PC-9 (cell line): ENCODE results near the gene MUC5AC. TPM values are rescaled to one million over a fixed set of nuclear protein-coding genes. Genes with fewer than 3 reads are reported as not detected.
"Not testable (repeated sequence)": the region's sequence is repeated elsewhere in the genome, so short reads cannot be mapped to it uniquely, and the experiment has no call there.

Source experiments
- BruUV-seq: library from RNA; stranded (reverse); fragments of 400-500 nt; replicated peaks from 2 replicates; lab custom pipeline; 2021; lab: Mats Ljungman, UMichigan
- CTCF ChIA-PET: fragments of 300-600 bp; sonication (Branson Sonifier 250); formaldehyde crosslinking; loops from one replicate; lab custom pipeline; 2022; ENCODE audit warnings: antibody characterized with exemption; lab: Charles Lee
- POLR2A ChIA-PET: fragments of 300-600 bp; sonication (Branson Sonifier 250); formaldehyde crosslinking; loops from one replicate; lab custom pipeline; 2022; ENCODE audit warnings: antibody characterized with exemption; ENCODE audit not compliant: unreplicated experiment; lab: Charles Lee
- DNase-seq, 2 experiments: peaks; one replicate each; pipeline versions ENCODE4 v3.0.0 to v3.0.0-alpha.2; 2015 to 2022; ENCODE audit warnings: mixed read lengths in 1 of 2
- H2AFZ ChIP-seq: fragments of 200-600 bp; sonication (generic); 2 replicates; pipeline ENCODE4 v1.8.1; 2017; ENCODE audit warnings: antibody characterized with exemption
- H3F3A ChIP-seq: fragments of 200-600 bp; sonication (generic); 2 replicates; pipeline ENCODE4 v1.8.1; 2017; ENCODE audit warnings: antibody characterized with exemption, mild to moderate bottlenecking, low read depth; ENCODE audit not compliant: insufficient read depth
- H3K27ac ChIP-seq: fragments of 200-600 bp; sonication (generic); 2 replicates; pipeline ENCODE4 v1.6.1; 2016; ENCODE audit warnings: mixed run types
- H3K27me3 ChIP-seq: fragments of 200-600 bp; sonication (generic); 2 replicates; pipeline ENCODE4 v1.6.1; 2016; ENCODE audit warnings: low read depth, mixed run types; ENCODE audit not compliant: insufficient read depth
- H3K36me3 ChIP-seq: fragments of 200-600 bp; sonication (generic); 2 replicates; pipeline ENCODE4 v1.6.1; 2016; ENCODE audit warnings: low read depth, mixed run types
- H3K4me1 ChIP-seq: fragments of 200-600 bp; sonication (generic); replicated peaks from 2 replicates; pipeline ENCODE4 v1.6.1; 2016; ENCODE audit warnings: mixed run types; ENCODE audit not compliant: insufficient read depth
- H3K4me2 ChIP-seq: fragments of 200-600 bp; sonication (generic); 2 replicates; pipeline ENCODE4 v1.6.1; 2017; ENCODE audit warnings: mixed run types
- H3K4me3 ChIP-seq: fragments of 200-600 bp; sonication (generic); 2 replicates; pipeline ENCODE4 v1.6.1; 2016; ENCODE audit warnings: mixed run types
- H3K79me2 ChIP-seq: fragments of 200-600 bp; sonication (generic); 2 replicates; pipeline ENCODE4 v1.6.1; 2017; ENCODE audit warnings: low read depth, mixed run types
- H3K9me2 ChIP-seq: fragments of 200-600 bp; sonication (generic); 2 replicates; pipeline ENCODE4 v1.8.1; 2017; ENCODE audit warnings: mild to moderate bottlenecking; ENCODE audit not compliant: insufficient read depth
- H3K9me3 ChIP-seq: fragments of 200-600 bp; sonication (generic); 2 replicates; pipeline ENCODE4 v1.8.1; 2016; ENCODE audit warnings: low read depth; ENCODE audit not compliant: insufficient read depth
- H4K20me1 ChIP-seq: fragments of 200-600 bp; sonication (generic); 2 replicates; pipeline ENCODE4 v1.8.1; 2017; ENCODE audit not compliant: insufficient read depth
- EZH2 ChIP-seq: fragments of 200-600 bp; sonication (generic); IDR thresholded peaks from 2 replicates; pipeline ENCODE4 v1.8.0; 2017; ENCODE audit warnings: antibody characterized with exemption, low read depth
- intact Hi-C: fragments of 100-400 bp; cut with micrococcal nuclease; formaldehyde crosslinking; loops from one replicate; pipeline ENCODE4 v1.10.0; 2022; ENCODE audit not compliant: unreplicated experiment
- total RNA-seq: library from RNA; stranded (reverse); gene quantifications from 2 replicates; pipeline ENCODE4 v1.2.3, GENCODE V29; 2021
- TF ChIP-seq, protein P1 (sequence below): fragments of 200-600 bp; sonication (generic); conservative IDR thresholded peaks from 2 replicates; pipeline ENCODE4 v1.6.1; 2017; ENCODE audit warnings: mixed run types, antibody characterized with exemption, mild to moderate bottlenecking, moderate library complexity

Gene MUC5AC
- total RNA-seq, 1 experiment from 2014 or later: 0.09 TPM

DNA sequence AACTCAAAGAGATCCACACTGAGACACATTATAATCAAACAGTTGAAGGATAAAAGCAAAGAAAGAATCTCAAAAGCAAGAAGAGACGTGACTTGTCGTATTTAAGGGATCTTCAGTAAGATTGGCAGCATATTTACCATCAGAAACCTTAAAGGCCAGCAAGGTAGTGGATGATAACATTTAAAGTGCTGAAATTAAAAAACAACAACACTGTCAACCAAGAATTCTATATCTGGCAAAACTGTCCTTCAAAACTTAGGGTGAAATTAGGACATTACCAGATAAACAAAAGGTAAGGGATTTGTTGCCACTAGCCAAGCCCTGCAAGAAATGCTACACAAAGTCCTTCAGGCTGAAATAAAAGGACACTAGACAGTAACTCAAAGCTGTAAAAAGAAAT is 54.1 kb downstream of the MUC5AC start:
- Histone ChIP-seq H3K27ac (no peak overlapping the region), H3F3A (peaks cover 4% of the 10 kb centered on the region; the same call in 1 of the 2 replicates), H3K4me3 (no peak overlapping the region), H3K36me3 (no peaks in the 10 kb centered on the region), H3K4me2 (no peak overlapping the region), H3K9me3 (peaks cover 10% of the 10 kb centered on the region; the same call in 1 of the 2 replicates), H2AFZ (no peak overlapping the region), H3K9me2 (no peaks in the 10 kb centered on the region), H3K27me3 (no peaks in the 10 kb centered on the region), H3K79me2 (no peaks in the 10 kb centered on the region), H4K20me1 (no peaks in the 10 kb centered on the region), H3K4me1 (no peaks in the 10 kb centered on the region)
- no peak for DNase-seq
- TF ChIP-seq EZH2: no peak
- TF ChIP-seq, protein P1, sequence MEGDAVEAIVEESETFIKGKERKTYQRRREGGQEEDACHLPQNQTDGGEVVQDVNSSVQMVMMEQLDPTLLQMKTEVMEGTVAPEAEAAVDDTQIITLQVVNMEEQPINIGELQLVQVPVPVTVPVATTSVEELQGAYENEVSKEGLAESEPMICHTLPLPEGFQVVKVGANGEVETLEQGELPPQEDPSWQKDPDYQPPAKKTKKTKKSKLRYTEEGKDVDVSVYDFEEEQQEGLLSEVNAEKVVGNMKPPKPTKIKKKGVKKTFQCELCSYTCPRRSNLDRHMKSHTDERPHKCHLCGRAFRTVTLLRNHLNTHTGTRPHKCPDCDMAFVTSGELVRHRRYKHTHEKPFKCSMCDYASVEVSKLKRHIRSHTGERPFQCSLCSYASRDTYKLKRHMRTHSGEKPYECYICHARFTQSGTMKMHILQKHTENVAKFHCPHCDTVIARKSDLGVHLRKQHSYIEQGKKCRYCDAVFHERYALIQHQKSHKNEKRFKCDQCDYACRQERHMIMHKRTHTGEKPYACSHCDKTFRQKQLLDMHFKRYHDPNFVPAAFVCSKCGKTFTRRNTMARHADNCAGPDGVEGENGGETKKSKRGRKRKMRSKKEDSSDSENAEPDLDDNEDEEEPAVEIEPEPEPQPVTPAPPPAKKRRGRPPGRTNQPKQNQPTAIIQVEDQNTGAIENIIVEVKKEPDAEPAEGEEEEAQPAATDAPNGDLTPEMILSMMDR: no peak
- no TSS peak for BruUV-seq
- intact Hi-C loops: no loop called here
- CTCF ChIA-PET: no interaction called here
- POLR2A ChIA-PET: no interaction called here

DNA sequence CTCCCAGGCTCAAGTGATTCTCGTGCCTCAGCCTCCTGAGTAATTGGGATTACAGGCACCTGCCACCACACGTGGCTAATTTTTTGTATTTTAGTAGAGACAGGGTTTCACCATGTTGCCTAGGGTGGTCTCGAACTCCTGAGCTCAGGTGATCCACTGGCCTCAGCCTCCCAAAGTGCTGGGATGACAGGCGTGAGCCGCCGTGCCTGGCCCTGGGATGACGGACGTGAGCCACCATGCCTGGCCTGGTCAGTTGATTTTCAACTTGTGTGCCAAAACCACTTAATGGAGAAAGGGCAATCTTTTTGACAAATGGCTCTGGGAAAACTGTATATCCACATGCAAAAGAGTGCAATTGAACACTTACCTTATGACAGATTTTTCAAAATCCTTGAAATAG is 58.1 kb downstream of the MUC5AC start:
- POLR2A ChIA-PET: not testable (repeated sequence)

DNA sequence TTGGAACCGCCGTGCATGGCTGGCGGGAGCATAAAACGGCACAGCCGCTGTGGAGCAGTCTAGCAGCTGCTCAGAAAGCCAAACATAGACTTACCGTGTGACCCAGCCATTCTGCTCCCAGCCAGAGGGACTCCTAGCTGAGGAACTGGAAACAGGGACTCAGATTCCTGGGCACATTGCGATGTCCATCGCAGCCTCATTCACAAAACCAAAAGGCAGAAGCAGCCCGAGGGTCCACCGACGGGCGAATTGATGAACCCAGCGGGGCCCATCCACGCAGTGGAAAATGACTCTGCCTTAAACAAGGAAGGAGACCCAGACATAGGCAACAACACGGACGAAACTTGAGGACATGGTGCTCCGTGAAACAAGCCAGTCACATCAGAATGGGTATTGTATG is 59.4 kb downstream of the MUC5AC start:
- CTCF ChIA-PET: interaction anchor here (0.6 kb wide), 1 partner anchor 10 kb away, joined by 7 read pairs; no protein-coding TSS in a partner anchor
- H3K4me1 ChIP-seq: peaks cover 31% of the 10 kb centered on the region
- no TSS peak for BruUV-seq
- H3K4me2 ChIP-seq: no peak overlapping the region
- no peaks in the 10 kb centered on the region for H3K36me3 ChIP-seq
- H3K9me2 ChIP-seq: no peaks in the 10 kb centered on the region
- H3K79me2 ChIP-seq: no peaks in the 10 kb centered on the region
- peaks cover 5% of the 10 kb centered on the region; the same call in 1 of the 2 replicates for H3K9me3 ChIP-seq
- H3K27me3 ChIP-seq: no peaks in the 10 kb centered on the region
- no peak overlapping the region for H3K27ac ChIP-seq
- DNase-seq: no peak
- H2AFZ ChIP-seq: no peak overlapping the region
- no peaks in the 10 kb centered on the region for H4K20me1 ChIP-seq
- intact Hi-C loops: no loop called here
- POLR2A ChIA-PET: no interaction called here
- no peak for TF ChIP-seq EZH2
- TF ChIP-seq, protein P1: no peak
- H3K4me3 ChIP-seq: no peak overlapping the region
- peaks cover 4% of the 10 kb centered on the region; the same call in 1 of the 2 replicates for H3F3A ChIP-seq

More for the DNA sequence above, 58.1 kb downstream of the MUC5AC start:
- H3F3A ChIP-seq, H2AFZ ChIP-seq, H3K4me3 ChIP-seq, intact Hi-C loops, H3K27ac ChIP-seq, H3K27me3 ChIP-seq, H3K36me3 ChIP-seq, H3K9me2 ChIP-seq, H3K79me2 ChIP-seq, H4K20me1 ChIP-seq, H3K4me2 ChIP-seq, CTCF ChIA-PET, H3K9me3 ChIP-seq, DNase-seq, BruUV-seq: not testable (repeated sequence)
- peaks cover 22% of the 10 kb centered on the region for H3K4me1 ChIP-seq
